Trophoblast cell (in vitro differentiated cells and primary cell): Measurements from ENCODE around the gene LCE5A. TPM values are rescaled to one million over a fixed set of nuclear protein-coding genes. Genes with fewer than 3 reads are reported as not detected.

Source experiments
- DNase-seq, 2 donors: peaks; one replicate each; pipeline ENCODE4 v3.0.0-alpha.2; 2016
- H2AFZ ChIP-seq: 2 replicates; pipeline ENCODE4 v1.6.1; 2013; ENCODE audit warnings: low read length, moderate library complexity, mild to moderate bottlenecking; ENCODE audit not compliant: insufficient read depth, poor library complexity
- H2AK5ac ChIP-seq: 2 replicates; pipeline ENCODE4 v1.6.1; 2013; ENCODE audit warnings: mild to moderate bottlenecking, low read length
- H2BK120ac ChIP-seq: 2 replicates; pipeline ENCODE4 v1.6.1; 2013; ENCODE audit warnings: low read length, mild to moderate bottlenecking, moderate library complexity; ENCODE audit not compliant: insufficient read depth, poor library complexity
- H2BK12ac ChIP-seq: 2 replicates; pipeline ENCODE4 v1.6.1; 2013; ENCODE audit warnings: mild to moderate bottlenecking, low read length, moderate library complexity
- H2BK5ac ChIP-seq: 2 replicates; pipeline ENCODE4 v1.6.1; 2013; ENCODE audit warnings: low read length, low read depth, moderate library complexity, mild to moderate bottlenecking; ENCODE audit not compliant: poor library complexity
- H3K14ac ChIP-seq: 2 replicates; pipeline ENCODE4 v1.6.1; 2013; ENCODE audit warnings: mild to moderate bottlenecking, low read length
- H3K18ac ChIP-seq: 2 replicates; pipeline ENCODE4 v1.6.1; 2013; ENCODE audit warnings: mild to moderate bottlenecking, low read length
- H3K23ac ChIP-seq: 2 replicates; pipeline ENCODE4 v1.6.1; 2013; ENCODE audit warnings: low read length
- H3K27ac ChIP-seq: 2 replicates; pipeline ENCODE4 v1.5.1; 2013; ENCODE audit warnings: low read depth, mild to moderate bottlenecking, inconsistent platforms, low read length, moderate library complexity
- H3K27me3 ChIP-seq: 2 replicates; pipeline ENCODE4 v1.6.1; 2013; ENCODE audit warnings: inconsistent platforms, mild to moderate bottlenecking, low read length, moderate library complexity; ENCODE audit not compliant: insufficient read depth
- H3K36me3 ChIP-seq, 2 experiments: 1 replicate in 1 of 2; 2 replicates in 1 of 2; pipeline ENCODE4 v1.6.1; 2013; ENCODE audit warnings: low read length in 2 of 2, mild to moderate bottlenecking in 2 of 2, moderate library complexity in 1 of 2; ENCODE audit not compliant: insufficient read depth in 2 of 2, control insufficient read depth in 1 of 2
- H3K4ac ChIP-seq: 2 replicates; pipeline ENCODE4 v1.6.1; 2013; ENCODE audit warnings: low read depth, mild to moderate bottlenecking, low read length, moderate library complexity
- H3K4me1 ChIP-seq, 2 experiments: 1 replicate in 1 of 2; 2 replicates in 1 of 2; pipeline ENCODE4 v1.6.1; 2013; ENCODE audit warnings: low read length in 2 of 2, mild to moderate bottlenecking in 2 of 2, moderate library complexity in 1 of 2; ENCODE audit not compliant: insufficient read depth in 2 of 2, control insufficient read depth in 1 of 2
- H3K4me2 ChIP-seq: 2 replicates; pipeline ENCODE4 v1.6.1; 2013; ENCODE audit warnings: inconsistent platforms, mild to moderate bottlenecking, low read length, moderate library complexity
- H3K4me3 ChIP-seq: 2 replicates; pipeline ENCODE4 v1.5.1; 2013; ENCODE audit warnings: mild to moderate bottlenecking, low read depth, low read length, inconsistent platforms
- H3K79me1 ChIP-seq: one replicate; pipeline ENCODE4 v1.6.1; 2013; ENCODE audit warnings: low read length
- H3K79me2 ChIP-seq: 2 replicates; pipeline ENCODE4 v1.6.1; 2013; ENCODE audit warnings: low read length, mild to moderate bottlenecking; ENCODE audit not compliant: control insufficient read depth, insufficient read depth, poor library complexity
- H3K9ac ChIP-seq: 2 replicates; pipeline ENCODE4 v1.6.1; 2013; ENCODE audit warnings: mild to moderate bottlenecking, low read length
- H3K9me3 ChIP-seq: 2 replicates; pipeline ENCODE4 v1.6.1; 2013; ENCODE audit warnings: low read depth, mild to moderate bottlenecking, control low read depth, inconsistent platforms, low read length; ENCODE audit not compliant: insufficient read depth
- H4K12ac ChIP-seq: 2 replicates; pipeline ENCODE4 v1.6.1; 2013; ENCODE audit warnings: low read depth, mild to moderate bottlenecking, low read length, moderate library complexity
- H4K8ac ChIP-seq: 2 replicates; pipeline ENCODE4 v1.6.1; 2013; ENCODE audit warnings: low read depth, mild to moderate bottlenecking, low read length, moderate library complexity
- H4K91ac ChIP-seq: one replicate; pipeline ENCODE4 v1.6.1; 2013; ENCODE audit warnings: low read depth, mild to moderate bottlenecking, low read length, moderate library complexity
- WGBS: extraction: QIAGEN DNeasy Blood & Tissue Kit; methylation state at CpG from one replicate; pipeline ENCODE4 v1.1.7; 2013; ENCODE audit warnings: missing lambda C conversion rate; ENCODE audit not compliant: insufficient read length, insufficient coverage; ENCODE audit errors: extremely low coverage; 5-methylcytosine and 5-hydroxymethylcytosine counted together
- polyA plus RNA-seq: library from polyadenylated mRNA; stranded (reverse); fragments of 200-250 nt; gene quantifications from 2 replicates; pipeline ENCODE4 v1.2.3, GENCODE V29; 2013

LCE5A gene, protein sequence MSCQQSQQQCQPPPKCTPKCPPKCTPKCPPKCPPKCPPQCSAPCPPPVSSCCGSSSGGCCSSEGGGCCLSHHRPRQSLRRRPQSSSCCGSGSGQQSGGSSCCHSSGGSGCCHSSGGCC
- not detected in 2 replicates for polyA plus RNA-seq

GRCh38 chr1:152510503-152510902, at the start of gene LCE5A:
Gene LCE5A, plus strand, starts transcription at chr1:152510803. Its CDS starts 732 bp downstream, at chr1:152511535.
- Histone ChIP-seq H3K23ac (peak within 1 kb of the TSS; percentile 40), H3K4me2 (no peak within 1 kb of the TSS), H3K36me3 (no peaks in the 10 kb centered on the region), H3K14ac (no peak within 1 kb of the TSS), H4K8ac (no peak within 1 kb of the TSS), H2BK120ac (no peak within 1 kb of the TSS), H2BK5ac (no peak within 1 kb of the TSS), H3K9ac (peak within 1 kb of the TSS; percentile 54), H4K12ac (no peak within 1 kb of the TSS), H2BK12ac (no peak within 1 kb of the TSS), H3K79me2 (no peaks in the 10 kb centered on the region), H2AK5ac (no peak within 1 kb of the TSS), H3K4me3 (no peak within 1 kb of the TSS), H3K27me3 (no peaks in the 10 kb centered on the region), H4K91ac (no peak within 1 kb of the TSS), H3K9me3 (peaks cover 30% of the 10 kb centered on the region), H3K27ac (no peak within 1 kb of the TSS), H3K79me1 (no peaks in the 10 kb centered on the region), H3K4me1 (no peaks in the 10 kb centered on the region), H3K18ac (no peak within 1 kb of the TSS), H3K4ac (no peak within 1 kb of the TSS), H2AFZ (no peak within 1 kb of the TSS)
- WGBS = no CpG with 5 or more reads among the region's 3 CpGs
- no peak for DNase-seq

DNA sequence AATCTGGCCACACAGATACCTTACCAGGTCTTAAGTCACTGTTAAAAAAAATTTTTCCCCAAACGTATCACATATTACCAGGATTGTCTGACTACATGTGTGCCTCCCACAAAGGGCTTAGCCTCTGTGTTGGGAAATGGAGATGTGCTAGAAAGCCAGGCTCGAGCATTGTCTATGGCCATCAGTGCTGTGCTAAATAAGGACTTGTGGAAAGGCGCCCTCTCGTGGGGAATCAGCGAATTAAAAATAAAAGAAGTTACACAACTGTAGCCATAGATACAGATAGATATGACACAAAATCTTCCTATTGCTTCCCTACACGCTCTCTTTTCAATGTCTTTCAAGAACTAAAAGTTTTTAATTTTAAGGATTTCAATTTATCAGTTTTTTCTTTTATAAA, 49.1 kb upstream of the LCE5A start:
- no CpG with 5 or more reads among the region's 6 CpGs for WGBS
- Histone ChIP-seq H4K91ac (no peak overlapping the region), H2AK5ac (no peak overlapping the region)

DNA sequence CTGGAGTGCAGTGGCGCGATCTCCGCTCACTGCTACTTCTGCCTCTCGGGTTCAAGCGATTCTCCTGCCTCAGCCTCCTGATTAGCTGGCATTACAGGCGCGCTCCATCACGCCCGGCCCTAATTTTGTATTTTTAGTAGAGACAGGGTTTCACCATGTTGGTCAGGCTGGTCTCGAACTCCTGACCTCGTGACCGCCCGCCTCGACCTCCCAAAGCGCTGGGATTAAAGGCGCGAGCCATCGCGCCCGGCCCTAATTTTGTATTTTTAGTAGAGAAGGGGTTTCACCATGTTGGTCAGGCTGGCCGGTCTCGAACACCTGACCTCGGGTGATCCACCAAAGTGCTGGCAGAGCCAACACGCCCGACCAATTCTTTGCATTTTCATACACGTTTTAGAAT, 48.0 kb upstream of the LCE5A start:
- H2BK5ac ChIP-seq = no peak overlapping the region
- H3K36me3 ChIP-seq = no peaks in the 10 kb centered on the region
- no peaks in the 10 kb centered on the region for H3K27me3 ChIP-seq
- no peak overlapping the region for H3K4me3 ChIP-seq
- no peak overlapping the region for H2AFZ ChIP-seq
- H3K23ac ChIP-seq = no peak overlapping the region
- no peak overlapping the region for H3K9ac ChIP-seq
- H2AK5ac ChIP-seq = no peak overlapping the region
- no peak overlapping the region for H3K4ac ChIP-seq
- H3K9me3 ChIP-seq = peaks cover under 1% of the 10 kb centered on the region
- no peak overlapping the region for H4K8ac ChIP-seq
- no peak overlapping the region for H3K18ac ChIP-seq
- H3K4me2 ChIP-seq = no peak overlapping the region
- no peak overlapping the region for H2BK12ac ChIP-seq
- H3K79me1 ChIP-seq = no peaks in the 10 kb centered on the region
- no peak overlapping the region for H2BK120ac ChIP-seq
- no peaks in the 10 kb centered on the region for H3K79me2 ChIP-seq
- H4K91ac ChIP-seq = no peak overlapping the region
- DNase-seq = no peak
- no peaks in the 10 kb centered on the region for H3K4me1 ChIP-seq
- no peak overlapping the region for H4K12ac ChIP-seq
- no peak overlapping the region for H3K27ac ChIP-seq
- no CpG with 5 or more reads among the region's 26 CpGs for WGBS
- H3K14ac ChIP-seq = no peak overlapping the region

More for the DNA sequence above, 49.1 kb upstream of the LCE5A start:
- no peaks in the 10 kb centered on the region for H3K79me2 ChIP-seq
- no peaks in the 10 kb centered on the region for H3K79me1 ChIP-seq
- H3K4ac ChIP-seq = no peak overlapping the region
- H3K23ac ChIP-seq = no peak overlapping the region
- no peaks in the 10 kb centered on the region for H3K27me3 ChIP-seq
- peak; percentile 70 to 89 for DNase-seq
- H3K36me3 ChIP-seq = no peaks in the 10 kb centered on the region
- no peaks in the 10 kb centered on the region for H3K4me1 ChIP-seq
- no peak overlapping the region for H3K4me3 ChIP-seq
- peaks cover 6% of the 10 kb centered on the region for H3K9me3 ChIP-seq
- H2BK5ac ChIP-seq = no peak overlapping the region
- H2BK12ac ChIP-seq = no peak overlapping the region
- no peak overlapping the region for H3K14ac ChIP-seq
- no peak overlapping the region for H3K9ac ChIP-seq
- H2BK120ac ChIP-seq = no peak overlapping the region
- no peak overlapping the region for H3K27ac ChIP-seq
- no peak overlapping the region for H3K18ac ChIP-seq
- no peak overlapping the region for H4K8ac ChIP-seq
- no peak overlapping the region for H2AFZ ChIP-seq
- H3K4me2 ChIP-seq = no peak overlapping the region
- no peak overlapping the region for H4K12ac ChIP-seq

DNA sequence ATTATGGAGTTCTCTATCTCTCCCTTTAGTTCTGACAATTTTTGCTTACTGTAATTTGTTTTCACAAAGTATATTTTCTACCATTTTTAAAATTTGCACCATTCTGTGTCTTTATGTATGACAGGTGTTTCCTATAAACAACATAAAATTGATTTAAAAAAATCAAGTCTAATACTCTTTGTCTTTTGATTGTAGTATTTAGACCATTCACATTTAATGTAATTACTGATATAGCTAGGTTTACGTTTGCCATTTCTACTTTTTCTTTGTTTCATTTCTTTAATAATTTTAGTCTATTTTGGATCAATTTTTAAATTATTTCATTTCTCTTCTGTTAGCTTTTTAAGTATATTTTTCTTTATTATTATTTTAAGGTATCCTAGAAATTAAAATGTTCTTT, 44.4 kb upstream of the LCE5A start:
- Histone ChIP-seq H3K4ac (no peak overlapping the region), H3K4me2 (no peak overlapping the region), H2BK5ac (no peak overlapping the region), H3K27ac (no peak overlapping the region), H3K18ac (no peak overlapping the region), H3K23ac (no peak overlapping the region), H2BK12ac (no peak overlapping the region), H4K8ac (no peak overlapping the region), H3K14ac (no peak overlapping the region), H3K79me2 (no peaks in the 10 kb centered on the region), H2AK5ac (no peak overlapping the region), H3K4me1 (no peaks in the 10 kb centered on the region), H3K9me3 (peaks cover 2% of the 10 kb centered on the region), H3K79me1 (no peaks in the 10 kb centered on the region), H3K4me3 (no peak overlapping the region), H4K12ac (no peak overlapping the region), H2BK120ac (no peak overlapping the region), H3K9ac (no peak overlapping the region), H2AFZ (no peak overlapping the region), H3K27me3 (no peaks in the 10 kb centered on the region), H4K91ac (no peak overlapping the region), H3K36me3 (no peaks in the 10 kb centered on the region)
- no peak for DNase-seq
- WGBS = no CpG with 5 or more reads among the region's 1 CpG
